NOMO-1 (cell line): ENCODE data around the gene NGF.
"Not testable (repeated sequence)": the region's sequence is repeated elsewhere in the genome, so short reads cannot be mapped to it uniquely, and the experiment has no call there.

Experiments
- DNase-seq, 2 experiments: peaks; one replicate each; lab custom pipeline; 2025; ENCODE audit not compliant: unreplicated experiment in 2 of 2; lab: John Stamatoyannopoulos, UW

Gene NGF

GRCh38 chr1:115311474-115311989 is 26.5 kb downstream of the NGF start:
- DNase-seq: no peak

DNA sequence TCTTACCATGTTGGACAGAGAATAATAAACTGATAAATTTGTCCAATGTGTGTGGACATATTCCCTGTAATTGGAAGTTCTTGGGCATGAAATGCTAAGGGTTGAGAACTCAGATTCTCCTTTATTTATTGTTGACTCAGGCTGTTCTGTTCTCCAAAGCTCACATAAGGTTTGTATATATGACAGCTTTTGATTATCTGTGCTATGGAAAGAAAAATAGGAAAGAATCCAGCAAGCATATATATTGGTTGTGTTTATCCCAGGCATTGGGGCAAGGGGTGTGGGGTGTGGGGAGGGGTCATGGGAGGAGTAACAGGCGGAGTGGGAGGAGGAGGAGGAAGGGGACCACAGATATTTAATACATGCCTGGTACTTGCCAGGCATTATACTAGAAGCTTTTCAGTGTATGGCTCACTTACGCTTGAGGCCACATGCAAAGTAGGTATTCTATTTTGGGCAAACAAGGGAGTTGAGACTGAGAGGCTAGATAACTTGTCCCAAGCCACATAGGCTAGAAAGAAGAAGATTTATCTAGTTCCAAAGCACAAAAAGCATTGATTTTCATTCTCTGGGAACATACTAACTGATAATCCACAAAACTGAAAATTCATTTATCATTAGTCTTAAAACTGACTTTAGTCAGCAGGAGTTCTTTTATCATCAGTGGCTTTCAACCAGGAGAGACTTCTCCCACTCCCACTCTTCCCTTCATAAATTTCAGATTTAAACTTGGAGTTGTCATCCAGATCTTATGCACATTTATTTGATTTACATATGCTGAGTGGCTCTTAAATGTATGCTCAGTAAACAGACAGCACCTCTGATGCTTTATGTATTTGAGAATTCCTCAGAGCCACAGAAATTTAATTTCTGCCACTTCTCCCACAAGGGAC is 27.2 kb downstream of the NGF start:
- DNase-seq: no peak

DNA sequence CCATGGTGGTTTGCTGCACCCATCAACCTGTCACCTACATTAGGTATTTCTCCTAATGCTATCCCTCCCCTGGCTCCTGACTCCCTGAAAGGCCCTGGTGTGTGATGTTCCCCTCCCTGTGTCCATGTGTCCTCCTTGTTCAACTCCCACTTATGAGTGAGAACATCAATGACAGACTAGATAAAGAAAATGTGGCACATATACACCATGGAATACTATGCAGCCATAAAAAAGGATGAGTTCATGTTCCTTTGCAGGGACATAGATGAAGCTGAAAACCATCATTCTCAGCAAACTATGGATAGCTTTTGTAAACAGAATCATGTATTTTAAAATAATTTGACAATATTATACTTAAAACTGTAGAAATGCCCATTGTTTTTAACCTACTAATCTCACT is 28.5 kb downstream of the NGF start:
- not testable (repeated sequence) for DNase-seq

GRCh38 chr1:115308969-115309368 is 29.1 kb downstream of the NGF start:
- no peak for DNase-seq

DNA sequence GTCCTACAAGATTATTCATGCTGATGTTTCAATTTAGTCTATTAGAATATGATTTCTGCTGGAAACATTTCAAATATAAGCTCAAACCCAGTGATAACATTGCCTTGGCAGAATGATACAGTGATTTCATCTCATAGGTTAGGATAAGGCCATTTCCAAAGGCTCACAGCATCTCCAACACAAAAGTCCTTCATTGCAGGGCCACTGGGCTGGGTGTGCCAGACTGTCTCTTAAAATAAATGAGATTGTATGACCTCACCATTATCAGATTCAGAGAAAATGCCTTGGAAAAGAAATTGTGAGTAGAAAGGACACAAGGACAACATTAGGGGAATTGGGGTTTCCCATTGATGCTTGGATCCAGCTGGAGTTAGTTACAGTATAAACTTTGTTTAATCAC is 30.4 kb downstream of the NGF start:
- no peak for DNase-seq

DNA sequence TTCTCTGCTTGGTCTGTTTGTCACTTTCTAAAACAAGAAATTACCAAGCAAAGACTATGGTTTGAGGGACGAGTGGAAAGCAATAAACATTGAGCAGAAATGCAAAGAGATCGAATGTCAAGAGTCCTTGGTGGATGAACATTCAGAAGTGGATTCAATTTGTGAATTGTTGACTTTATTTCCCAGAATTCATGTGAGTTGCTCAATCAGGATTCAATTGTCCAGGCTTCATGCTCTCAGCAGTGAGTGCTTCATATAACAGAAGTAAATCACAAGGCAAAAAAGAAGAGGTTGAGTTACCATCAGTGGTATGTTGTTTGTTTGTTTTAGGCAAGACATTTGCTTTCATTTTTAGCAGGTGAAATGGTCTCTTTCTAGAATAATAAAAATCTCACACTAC is 31.9 kb downstream of the NGF start:
- no peak for DNase-seq

DNA sequence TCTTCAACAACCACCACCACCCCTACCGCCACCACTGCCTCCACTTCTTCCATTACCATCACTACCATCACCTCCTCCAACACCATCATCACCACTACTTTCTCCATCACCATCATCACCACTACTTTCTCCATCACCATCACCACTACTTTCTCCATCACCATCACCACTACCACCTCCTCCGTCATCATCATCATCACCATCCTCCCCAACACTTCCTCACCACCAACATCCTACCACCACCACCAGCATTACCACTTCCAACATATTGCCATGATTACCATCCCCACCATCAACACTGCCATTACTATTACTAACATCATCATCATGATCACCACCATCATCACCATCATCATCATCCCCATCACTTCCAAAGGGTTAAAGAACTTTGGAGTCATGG is 34.7 kb downstream of the NGF start:
- no peak for DNase-seq

DNA sequence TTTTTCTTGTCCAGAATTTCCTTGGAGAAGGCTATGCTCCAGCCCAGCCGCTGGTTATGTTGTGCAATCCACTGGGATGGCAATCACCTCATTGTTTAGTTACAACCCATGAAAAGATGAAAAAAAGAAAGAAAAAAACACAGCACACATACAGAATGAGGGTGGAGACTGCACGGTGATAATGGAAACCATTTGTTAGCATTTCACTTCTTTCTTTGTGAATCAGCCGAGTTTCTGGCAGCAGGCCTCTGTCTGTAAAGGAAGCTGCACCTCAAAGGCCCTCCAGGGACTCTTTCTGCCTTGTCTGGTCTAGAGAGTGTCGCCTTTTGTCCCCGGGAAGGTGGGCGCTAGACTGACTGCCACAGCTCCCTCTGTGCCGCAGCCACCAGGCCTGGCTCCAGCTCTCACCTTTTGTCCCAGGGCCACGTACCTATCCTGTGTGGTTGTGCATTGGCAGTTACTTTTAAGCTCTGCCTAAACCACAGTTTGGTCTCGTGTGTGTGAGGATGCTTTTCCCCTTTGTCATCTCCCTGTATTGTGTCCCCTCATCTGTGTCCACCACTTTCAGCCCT is 35.6 kb downstream of the NGF start:
- no peak for DNase-seq

- no peak for DNase-seq
Measured at GRCh38 chr1:115301438-115302020, 36.5 kb downstream of the NGF start.

GRCh38 chr1:115300087-115300876 is 37.8 kb downstream of the NGF start:
- no peak for DNase-seq

- no peak for DNase-seq
Measured at GRCh38 chr1:115299266-115299665, 38.8 kb downstream of the NGF start.

GRCh38 chr1:115296981-115297380 is 41.1 kb downstream of the NGF start:
- no peak for DNase-seq

DNA sequence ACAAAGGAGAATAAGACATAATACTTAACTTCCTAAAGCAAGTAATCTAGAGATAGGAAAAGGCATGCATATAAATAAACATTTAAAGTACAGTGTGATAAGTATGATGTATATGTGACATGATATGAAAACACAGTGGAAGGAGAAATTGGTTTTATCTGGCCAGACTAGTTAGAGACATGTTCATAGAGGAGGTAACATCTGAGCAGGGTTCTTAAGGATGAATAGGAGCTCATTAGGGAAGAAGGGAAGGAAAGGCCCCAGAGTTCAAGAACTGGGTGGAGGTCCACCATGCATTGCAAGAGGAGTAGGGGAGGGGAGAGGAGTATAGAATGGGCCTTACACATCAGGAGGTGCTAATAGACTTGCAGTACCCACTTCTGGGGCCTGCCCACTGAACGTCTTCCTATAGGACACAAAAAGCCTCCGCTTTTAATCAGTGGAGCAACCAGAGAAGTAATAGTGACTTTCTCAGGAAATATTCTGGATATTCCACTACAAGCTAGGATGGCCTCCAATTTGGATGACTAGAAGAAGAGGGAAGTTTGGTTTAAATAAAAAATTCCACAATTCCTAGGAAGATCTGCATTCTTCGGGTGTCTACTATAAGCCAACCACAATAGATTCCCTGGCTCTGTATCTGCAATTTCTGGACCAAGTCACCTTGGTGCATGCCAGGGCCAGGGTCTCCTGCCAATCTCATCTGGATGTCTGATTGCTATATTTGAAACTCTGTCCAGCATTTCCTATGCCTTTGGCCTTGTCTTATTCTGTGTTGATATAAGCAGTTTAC is 41.9 kb downstream of the NGF start:
- DNase-seq: no peak

DNA sequence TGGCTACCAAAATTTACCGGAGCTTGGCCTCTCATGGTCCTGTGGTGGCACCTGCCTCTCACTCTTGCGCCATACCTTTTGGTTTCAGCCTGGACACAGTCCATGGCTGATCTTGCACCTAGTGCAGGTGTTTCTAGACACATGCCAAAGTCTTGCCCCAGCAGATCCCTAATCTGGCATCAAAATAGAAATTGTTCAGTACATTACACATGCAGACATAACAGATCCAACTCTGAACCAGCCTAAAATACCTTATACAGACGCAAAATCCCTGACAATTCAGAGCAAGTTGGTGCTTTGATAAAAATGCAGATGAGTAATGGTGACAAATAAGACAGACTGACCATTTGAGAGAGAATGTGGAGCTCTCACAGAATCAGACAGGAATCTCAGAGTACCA is 44.1 kb downstream of the NGF start:
- no peak for DNase-seq

DNA sequence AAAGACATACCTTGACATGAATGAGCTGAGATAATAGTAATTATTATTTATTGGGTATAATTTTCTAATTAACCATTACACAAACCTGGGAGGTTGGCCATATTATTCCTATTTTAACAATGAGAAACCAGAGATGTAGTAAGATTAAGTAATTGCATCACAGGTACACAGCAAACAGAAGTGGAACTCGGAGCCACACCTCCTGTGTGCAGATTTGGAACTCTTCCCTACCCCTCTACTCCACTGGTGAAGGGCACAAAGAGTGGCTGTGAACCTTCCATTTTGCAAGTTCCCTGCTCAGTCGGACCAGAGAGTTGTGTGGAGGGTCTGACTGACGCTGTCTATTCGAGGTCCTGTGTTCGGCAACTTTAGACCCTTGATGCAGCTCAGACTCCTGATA is 45.0 kb downstream of the NGF start:
- DNase-seq: no peak

DNA sequence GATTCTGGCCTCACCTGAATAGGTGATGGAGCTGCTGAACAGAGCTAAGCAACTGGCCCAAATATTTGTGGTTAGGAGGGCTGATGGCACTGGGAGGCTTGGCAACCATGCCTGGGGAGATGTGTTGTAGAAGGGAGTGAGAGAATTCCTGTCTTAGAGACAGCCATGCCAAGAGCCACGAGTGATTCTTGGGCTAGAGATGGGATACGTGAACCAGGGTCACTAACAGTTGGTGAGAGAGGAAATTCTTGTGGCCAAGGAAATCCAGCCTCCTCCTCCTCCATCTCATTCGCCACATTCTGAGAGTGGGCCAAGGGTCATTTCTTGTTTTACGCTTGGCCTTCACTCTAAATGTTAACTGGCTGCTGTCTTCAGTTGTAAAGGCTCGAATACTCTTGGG is 46.3 kb downstream of the NGF start:
- no peak for DNase-seq

DNA sequence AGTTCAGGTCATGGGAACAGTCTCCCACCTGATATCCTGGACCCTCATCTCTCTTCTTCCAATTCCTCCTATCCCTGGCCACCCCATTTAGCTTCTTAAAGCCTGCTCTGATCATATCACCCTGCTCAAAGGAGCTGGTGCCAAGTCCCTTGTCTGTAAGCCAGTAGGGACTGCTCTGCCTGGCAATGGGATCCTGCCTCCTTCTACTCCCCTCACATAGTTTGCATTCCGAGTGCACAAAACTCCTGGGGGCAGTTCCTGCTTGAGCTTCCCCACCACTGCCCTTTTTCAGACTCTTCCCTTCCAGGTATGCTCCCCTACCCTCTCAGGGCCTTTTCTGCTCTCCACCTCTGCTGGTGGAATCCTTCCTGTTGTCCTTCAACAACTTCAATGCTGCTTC is 48.1 kb downstream of the NGF start:
- DNase-seq: no peak

DNA sequence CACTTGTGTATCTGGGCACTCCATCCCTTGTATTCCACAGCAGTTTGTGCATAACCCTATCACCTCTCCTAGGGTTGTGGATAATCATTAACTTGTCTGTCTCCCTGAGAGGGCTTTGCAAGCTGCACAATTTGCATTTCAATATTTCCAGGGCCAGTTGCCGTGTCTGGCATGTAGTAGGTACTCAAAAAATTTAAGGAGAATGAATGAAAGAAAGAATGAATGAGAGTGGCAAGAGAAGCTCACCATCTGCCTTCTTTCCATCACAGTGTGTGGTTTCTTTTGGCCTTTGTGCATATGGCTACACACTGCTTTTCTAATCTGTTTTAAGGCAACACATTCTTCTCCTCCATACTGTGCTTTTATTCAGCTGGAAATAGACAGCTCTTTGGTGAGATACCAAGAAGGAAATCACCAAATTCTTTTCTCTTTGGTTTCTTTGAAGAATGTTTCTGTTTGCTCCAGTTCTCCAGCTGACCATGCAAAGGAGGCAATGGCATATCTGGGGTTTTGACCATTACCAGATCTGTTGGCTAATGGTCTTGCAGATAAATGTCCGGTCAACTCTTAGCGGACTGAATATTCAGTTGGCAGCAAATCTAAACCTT is 49.4 kb downstream of the NGF start:
- DNase-seq: no peak

- no peak for DNase-seq
Measured at GRCh38 chr1:115286431-115287205, 51.4 kb downstream of the NGF start.
